Fibroblast of lung (primary cell): Measurements from ENCODE around the gene STRA6.

Source experiments
- CTCF ChIP-seq, 2 donors: IDR thresholded peaks in 1 of 2; conservative IDR thresholded peaks in 1 of 2; 1 replicate in 1 of 2; 2 replicates in 1 of 2; pipeline ENCODE4 v1.5.1; 2011 to 2012; ENCODE audit warnings: low read length in 2 of 2, control low read depth in 1 of 2, inconsistent platforms in 1 of 2, low read depth in 1 of 2, mild to moderate bottlenecking in 1 of 2
- EZH2 ChIP-seq: IDR thresholded peaks from 2 replicates; pipeline ENCODE4 v1.5.1; 2012; ENCODE audit warnings: low read length, control low read depth, mild to moderate bottlenecking; ENCODE audit errors: missing control alignments

DNA sequence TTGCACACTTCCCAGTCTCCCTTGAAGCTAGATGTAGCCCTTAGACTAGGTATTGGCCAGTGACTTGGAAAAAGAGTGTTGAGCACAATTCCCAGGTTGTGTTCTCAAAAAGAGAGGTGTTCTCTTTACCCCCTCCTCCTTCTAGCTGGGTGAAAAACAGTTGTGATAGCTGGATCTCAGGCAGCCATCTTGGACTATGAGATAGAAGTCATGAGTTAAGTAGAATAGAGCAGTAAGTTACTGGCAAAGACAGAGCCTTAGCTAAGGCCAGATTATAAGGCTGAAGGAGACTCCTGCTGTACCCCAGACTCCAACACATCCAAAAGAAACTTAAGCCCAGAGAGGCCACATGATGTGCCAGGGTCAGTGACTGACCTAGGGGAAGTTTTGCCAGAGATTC is 8.1 kb upstream of the STRA6 start:
- no peak for TF ChIP-seq CTCF (conservative IDR thresholded peaks at IDR 0.05 in 1 of 2, IDR thresholded peaks at IDR 0.05 in 1 of 2; ENCODE audit: low read depth in 1 of 2, low read length in 2 of 2)
- TF ChIP-seq EZH2: no peak
